NCI-H82 (cell line): ENCODE data around the gene TMEM253.

Experiments
- DNase-seq: peaks from one replicate; lab custom pipeline; 2025; lab: John Stamatoyannopoulos, UW

TMEM253 gene

GRCh38 chr14:21100931-21101330, at the start of gene TMEM253:
TSS of gene TMEM253 (plus strand) at chr14:21101066. CDS start at chr14:21101344, 278 bp downstream.
- DNase-seq: no peak

GRCh38 chr14:21053184-21054122, 47.4 kb upstream of the TMEM253 start:
- no peak for DNase-seq

- no peak for DNase-seq
These were observed 46.6 kb upstream of the TMEM253 start for GRCh38 chr14:21054123-21054767.

DNA sequence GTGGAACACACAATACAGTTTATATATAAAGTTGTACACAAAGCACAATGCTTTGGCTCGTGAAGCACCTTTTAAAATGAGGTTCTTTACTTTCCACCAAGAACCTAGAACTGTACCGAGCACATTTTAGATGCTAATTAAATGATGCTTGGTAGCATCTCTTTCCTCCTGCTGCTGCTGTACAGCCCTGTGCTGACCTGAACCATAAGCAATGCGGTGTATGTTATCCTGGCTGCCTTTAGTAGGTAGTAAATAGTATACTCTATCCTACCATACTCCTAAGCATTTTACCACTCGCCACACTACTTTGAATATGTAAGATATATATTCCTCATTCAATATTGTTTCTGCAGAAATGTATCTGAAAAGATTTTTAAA, 46.1 kb upstream of the TMEM253 start:
- DNase-seq: no peak

DNA sequence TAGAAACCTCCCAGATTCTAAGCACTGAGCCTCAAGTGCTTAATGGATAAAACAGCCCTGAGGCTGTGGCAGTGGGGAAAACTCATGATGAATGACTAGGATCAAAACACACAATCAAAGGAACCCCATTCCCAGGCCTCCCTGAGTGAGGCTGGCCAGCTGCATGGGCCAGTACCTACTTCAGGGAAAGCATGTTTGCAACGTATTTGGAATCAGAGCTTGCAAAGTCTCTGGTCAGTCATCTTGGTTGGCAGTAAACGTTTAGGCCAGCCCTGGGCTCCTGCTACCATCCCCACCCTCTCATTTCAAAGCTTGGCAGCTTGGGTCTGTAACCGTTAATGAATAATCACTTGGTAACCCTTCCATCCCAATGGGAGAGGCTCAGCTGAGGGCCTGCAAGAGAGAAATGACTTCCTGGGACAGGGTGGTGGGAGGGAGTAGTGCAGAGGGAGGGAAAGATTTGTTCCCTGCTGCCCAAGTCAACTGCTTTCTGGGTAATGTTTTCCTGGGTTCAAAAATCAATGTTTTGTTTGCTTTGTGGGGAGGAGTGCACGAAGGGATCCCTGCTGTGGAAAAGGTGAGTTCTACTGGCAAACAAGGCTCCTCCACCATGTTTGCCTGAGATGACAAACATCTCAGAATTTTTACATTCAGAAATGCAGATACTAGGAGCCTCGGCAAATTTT, 45.3 kb upstream of the TMEM253 start:
- no peak for DNase-seq

DNA sequence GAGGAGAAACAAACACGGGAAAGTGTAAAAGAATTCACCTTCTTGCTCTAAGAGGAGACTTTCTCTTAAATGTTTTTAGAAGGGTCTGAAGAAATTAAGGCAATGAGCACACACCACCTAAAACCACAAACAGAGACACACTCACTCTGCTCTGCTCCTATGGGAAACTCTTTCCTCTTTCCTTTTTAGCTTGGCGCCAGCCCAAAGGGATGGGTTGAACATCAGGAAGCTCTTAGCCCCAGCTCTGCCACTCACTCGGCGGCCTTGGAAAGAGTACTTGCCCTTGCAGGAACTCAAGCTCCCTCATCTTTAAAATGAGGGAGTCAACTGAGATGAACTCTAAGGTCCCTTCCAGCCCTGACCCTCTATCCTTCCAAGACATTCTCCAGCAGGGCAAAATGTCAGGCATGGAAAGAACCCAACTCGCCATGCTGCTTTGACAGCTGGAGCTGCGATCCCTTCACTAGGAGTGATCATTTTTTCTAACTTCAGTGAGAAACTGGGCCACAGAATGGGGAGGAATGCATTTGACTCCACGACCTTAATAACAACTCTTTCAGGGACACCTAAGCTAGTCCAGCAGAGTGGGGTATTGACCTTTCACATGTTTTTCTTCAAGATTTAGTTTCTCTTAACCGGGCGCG, 44.2 kb upstream of the TMEM253 start:
- no peak for DNase-seq

- peak; percentile 20 for DNase-seq
These were observed 42.8 kb upstream of the TMEM253 start, which contains the start of gene RNASE8 for GRCh38 chr14:21057803-21058675. TSS of gene RNASE8 (plus strand) at chr14:21057822. CDS start at chr14:21057893, 71 bp downstream.

- DNase-seq: no peak
These were observed 42.0 kb upstream of the TMEM253 start for GRCh38 chr14:21058903-21059302.

GRCh38 chr14:21059842-21060613, 40.8 kb upstream of the TMEM253 start:
- DNase-seq: no peak

GRCh38 chr14:21060614-21061346, 40.1 kb upstream of the TMEM253 start:
- DNase-seq: no peak

- DNase-seq: no peak
These were observed 39.6 kb upstream of the TMEM253 start for GRCh38 chr14:21061347-21061668.

- DNase-seq: no peak
These were observed 37.4 kb upstream of the TMEM253 start for GRCh38 chr14:21063479-21063878.

GRCh38 chr14:21066882-21067502, 33.9 kb upstream of the TMEM253 start:
- DNase-seq: peak; percentile 43

- peak; percentile 85 for DNase-seq
These were observed 32.1 kb upstream of the TMEM253 start for GRCh38 chr14:21068521-21069387.

- peak; percentile 47 for DNase-seq
These were observed 31.3 kb upstream of the TMEM253 start for GRCh38 chr14:21069388-21070082.

DNA sequence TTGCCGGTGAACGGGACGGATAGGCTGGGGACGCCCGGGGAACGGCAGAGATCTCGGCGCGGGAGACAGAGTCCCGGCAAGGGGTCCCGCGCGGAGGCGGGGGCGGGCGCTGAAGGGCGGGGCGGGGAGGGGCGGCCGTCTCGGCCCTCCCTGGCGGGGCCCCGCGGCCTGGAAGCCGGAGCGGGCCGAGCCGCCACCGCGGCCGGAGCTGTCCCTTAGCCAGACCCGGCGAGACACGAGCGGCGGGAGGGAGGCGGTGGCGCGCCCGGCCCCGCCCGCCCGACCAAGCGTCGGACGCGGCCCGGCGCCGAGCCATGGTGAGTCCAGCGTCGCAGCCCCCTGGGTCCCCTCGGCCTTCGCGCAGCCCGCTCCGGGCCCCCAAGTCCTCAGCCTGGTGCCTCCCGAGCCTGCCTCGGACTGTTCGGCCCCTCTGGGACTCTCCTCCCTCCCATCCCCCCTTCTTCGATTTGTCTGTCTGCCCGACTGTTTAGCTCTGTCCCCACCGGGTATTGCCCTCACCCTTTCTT, 30.7 kb upstream of the TMEM253 start, which contains the start of gene ARHGEF40:
ARHGEF40 (plus strand) TSS at position 222 of the 527 bp plus-strand sequence; CDS start at position 315, 93 bp downstream.
- DNase-seq: peak; percentile 47

DNA sequence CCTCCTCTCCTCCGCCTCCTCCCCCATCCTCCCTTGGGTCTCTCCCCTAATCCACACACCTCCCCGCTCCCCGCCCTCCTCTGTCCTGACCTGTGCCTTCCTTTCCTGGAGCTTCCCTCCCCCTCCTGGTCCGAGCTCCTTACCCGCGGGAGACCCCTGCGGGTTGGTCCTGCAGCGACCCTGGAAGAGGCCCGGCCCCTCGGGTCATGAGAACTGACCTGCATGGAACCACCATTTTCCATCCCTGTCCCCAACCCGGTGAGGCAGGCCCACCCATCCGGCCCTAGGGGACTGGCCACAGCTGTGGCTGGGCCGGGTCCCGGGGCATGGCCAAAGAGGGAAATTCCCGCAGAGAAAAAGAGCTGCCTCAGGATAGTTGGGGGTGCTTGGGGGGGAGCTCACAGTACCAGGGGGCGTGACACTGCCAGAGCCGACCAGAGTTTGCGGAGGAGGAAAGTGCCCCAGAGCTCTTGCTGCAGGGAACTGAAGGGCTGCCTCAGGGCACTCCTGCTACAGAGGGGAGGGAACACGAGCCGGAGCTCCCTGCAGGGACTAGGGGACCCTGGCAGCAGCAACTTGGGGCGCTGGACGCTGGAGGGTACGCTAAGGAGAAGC, 30.1 kb upstream of the TMEM253 start:
- DNase-seq: peak; percentile 49
